DMS53 treated with DMSO at 0.1 percent for 48 hours (cell line): ENCODE measurements around the gene MT2A.

Experiments used
- DNase-seq: peaks from one replicate; lab custom pipeline; 2025; ENCODE audit not compliant: unreplicated experiment; lab: John Stamatoyannopoulos, UW

The MT2A gene

DNA sequence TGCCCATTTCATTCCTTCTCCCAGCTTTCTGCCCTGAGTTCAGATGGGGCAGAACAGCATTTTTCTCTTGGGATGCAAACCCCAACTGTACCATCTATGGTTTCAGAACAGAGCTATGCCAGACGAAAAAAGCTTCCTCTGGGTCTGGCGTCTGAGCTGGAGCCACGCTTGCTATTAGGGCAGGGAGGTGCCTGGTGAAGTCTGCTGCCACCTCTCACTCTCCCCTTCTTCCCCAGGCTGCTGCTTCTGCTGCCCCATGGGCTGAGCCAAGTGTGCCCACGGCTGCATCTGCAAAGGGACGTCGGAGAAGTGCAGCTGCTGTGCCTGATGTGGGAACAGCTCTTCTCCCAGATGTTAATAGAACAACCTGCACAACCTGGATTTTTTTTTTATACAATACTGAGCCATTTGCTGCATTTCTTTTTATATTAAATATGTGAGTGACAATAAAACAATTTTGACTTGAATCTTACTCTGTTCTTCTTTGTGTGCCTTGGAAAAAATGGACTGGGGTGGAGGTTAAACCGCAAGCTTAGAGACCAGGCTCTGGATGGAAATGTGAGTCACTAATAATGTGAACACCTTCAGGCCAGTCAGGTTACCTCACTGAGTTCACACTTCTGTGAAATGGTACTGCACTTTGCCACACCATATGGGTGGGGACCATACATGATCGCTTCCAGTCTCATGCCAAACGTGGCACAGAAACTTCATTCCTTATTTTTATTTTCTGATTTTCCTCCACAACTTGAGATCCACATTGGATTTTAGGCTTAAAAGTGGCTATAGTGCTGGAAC, 28.4 kb downstream of the MT2A start:
- DNase-seq: no peak

DNA sequence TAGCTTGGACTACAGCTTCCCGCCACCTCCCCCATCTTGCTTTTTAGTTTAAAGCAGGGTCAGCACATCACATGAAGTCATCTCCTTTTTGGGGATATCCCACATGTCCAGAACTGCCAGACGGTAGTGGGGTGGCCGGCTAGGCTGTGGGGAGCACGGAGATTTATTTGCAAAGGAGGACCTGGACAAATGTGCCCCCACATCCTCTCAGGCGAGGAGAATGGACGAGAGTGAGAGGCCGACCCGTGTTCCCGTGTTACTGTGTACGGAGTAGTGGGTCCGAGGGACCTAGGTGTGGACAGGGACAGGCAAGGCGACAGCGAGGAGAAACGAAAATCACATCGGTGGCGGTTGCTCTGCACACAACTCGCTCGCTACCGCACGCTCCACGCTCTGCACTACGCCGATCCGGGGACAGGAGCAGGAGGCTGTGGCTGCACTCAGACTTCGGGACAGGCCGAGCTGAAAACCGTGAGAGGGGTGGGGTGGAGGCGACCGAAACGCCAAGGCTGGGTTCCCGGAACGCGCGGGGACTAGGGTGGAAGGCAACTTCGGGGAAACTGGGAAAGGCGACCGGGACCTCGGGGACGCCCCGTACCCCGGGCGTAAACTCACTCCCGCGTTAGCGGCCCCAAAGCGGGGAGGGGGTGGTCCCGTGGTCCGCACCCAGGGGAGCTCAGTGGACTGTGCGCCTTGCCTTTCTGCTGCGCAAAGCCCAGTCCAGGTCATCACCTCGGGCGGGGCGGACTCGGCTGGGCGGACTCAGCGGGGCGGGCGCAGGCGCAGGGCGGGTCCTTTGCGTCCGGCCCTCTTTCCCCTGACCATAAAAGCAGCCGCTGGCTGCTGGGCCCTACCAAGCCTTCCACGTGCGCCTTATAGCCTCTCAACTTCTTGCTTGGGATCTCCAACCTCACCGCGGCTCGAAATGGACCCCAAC, 29.7 kb downstream of the MT2A start, which contains the start of gene MT1A:
Gene MT1A, plus strand, starts transcription at position 853 of the 937 bp plus-strand sequence. Its CDS starts 73 bp downstream, at position 926.
- DNase-seq: peak; percentile 53

DNA sequence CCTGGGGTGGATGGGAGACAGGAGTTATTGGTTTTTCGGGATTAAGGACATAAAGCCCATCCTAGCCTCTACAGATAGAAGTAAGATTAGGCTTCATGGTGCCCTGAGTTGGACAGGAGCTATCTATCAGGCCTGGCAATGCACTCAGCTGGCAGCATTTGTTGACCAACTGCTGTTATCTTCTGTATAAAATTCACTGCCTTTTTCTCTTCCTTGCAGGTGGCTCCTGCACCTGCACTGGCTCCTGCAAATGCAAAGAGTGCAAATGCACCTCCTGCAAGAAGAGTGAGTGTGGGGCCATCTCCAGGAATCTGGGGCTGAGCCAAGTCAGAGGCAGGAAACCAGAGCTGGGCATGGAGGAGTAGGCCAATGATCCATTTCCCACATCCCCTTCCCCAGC, 30.7 kb downstream of the MT2A start:
- DNase-seq: no peak

- DNase-seq: no peak
Measured at GRCh38 chr16:56640076-56640475, 31.7 kb downstream of the MT2A start.

GRCh38 chr16:56641166-56641565, 32.8 kb downstream of the MT2A start:
- no peak for DNase-seq

- DNase-seq: peak; percentile 80
Measured at GRCh38 chr16:56643080-56643778, 34.8 kb downstream of the MT2A start.

DNA sequence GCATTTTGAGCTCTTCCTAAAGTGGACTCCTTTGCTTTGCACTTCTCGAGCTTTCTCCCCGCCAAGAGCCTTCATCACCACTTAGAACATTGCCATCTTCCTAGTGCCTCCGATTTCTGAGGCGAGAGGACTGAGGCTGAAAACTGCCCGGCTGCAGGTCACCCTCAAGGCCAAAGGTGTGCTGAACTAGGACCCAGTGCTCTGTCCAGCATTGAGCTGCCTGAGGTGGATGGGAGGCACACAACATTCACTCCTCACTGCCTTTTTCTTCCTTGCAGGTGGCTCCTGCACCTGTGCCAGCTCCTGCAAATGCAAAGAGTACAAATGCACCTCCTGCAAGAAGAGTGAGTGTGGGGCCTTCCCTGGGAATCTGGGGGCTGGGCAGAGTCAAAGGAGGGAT, 35.4 kb downstream of the MT2A start:
- DNase-seq: no peak

DNA sequence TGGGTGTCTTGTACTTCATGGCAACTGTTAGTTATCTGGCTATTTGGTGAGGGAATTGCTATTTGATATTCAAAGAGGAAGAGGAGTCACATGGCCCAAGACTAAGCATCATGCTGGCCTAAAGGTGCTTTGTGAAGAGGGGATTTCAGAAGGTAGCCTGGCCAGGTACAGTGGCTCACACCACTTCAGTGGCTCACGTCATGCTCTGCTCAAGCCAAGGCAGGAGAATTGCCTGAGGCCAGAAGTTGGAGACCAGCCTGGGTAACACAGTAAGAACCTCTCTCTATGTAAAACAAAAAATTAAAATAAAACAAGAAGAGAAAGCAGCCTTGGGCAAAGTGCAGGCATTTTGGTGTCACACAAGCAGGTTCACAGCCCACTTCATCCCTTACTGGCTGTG, 36.9 kb downstream of the MT2A start:
- DNase-seq: no peak

DNA sequence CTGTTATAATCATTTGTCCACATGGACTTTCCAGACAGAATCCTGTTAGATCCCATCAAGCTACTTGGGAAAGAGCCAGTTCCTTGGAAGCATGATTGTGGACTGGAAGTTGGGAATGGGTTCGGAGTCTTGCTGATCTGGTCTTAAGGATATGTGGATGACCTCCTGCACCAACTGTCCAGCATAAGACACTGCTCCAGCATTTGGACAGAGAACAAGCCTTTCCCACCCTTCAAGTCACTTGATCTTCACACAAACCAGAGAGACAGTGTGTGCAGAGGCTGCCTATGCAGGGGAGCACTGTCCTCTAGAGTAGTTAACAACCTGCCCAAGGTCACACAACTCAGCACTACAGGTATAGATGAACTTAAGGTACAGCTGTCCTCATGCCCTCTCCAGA, 37.5 kb downstream of the MT2A start:
- DNase-seq: no peak

GRCh38 chr16:56647641-56648431, 39.5 kb downstream of the MT2A start:
- DNase-seq: no peak

DNA sequence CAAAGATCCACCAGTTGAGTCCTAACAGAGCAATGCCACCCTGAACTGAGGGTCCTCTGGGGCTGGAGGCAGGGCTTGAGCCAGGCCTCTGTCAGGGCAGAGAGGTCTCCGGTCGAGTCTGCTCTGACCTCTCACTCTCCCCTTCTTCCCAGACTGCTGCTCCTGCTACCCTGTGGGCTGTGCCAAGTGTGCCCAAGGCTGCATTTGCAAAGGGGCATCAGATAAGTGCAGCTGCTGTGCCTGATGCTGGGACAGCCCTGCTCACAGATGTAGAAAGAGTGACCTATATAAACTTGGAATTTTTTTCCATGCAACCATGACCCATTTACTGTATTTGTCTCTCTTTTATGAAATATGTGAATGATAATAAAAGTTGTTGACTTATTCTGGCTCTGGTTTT, 40.9 kb downstream of the MT2A start:
- no peak for DNase-seq

GRCh38 chr16:56649820-56650219, 41.4 kb downstream of the MT2A start:
- DNase-seq: no peak

- no peak for DNase-seq
Measured at GRCh38 chr16:56651586-56651985, 43.2 kb downstream of the MT2A start, which contains the start of gene MT1B. MT1B (plus strand) TSS chr16:56651886; CDS start chr16:56651954, 68 bp downstream.

- DNase-seq: no peak
Measured at GRCh38 chr16:56652600-56652999, 44.2 kb downstream of the MT2A start.

DNA sequence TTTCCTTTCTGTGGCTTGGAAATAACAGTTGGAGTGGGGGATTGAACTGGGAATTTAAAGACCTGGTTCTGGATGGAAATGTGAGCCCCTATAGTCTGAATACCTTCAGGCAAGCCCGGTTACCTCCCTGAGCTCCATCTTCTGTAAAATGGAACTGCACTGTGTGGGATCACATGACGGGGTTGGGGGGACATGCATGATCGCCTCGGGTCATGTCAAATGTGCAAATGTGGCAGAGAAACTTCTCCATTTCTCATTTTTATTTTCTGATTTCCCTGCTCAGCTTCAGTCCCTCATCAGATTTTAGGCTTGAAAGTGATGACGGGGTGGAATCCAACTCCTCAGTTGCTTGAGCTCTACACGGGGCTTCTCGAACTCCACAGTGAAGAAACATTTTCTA, 44.8 kb downstream of the MT2A start:
- no peak for DNase-seq

- peak; percentile 68 for DNase-seq
Measured at GRCh38 chr16:56657555-56658326, 49.4 kb downstream of the MT2A start, which contains the start of gene MT1F. MT1F (plus strand) TSS chr16:56657959; CDS start chr16:56658059, 100 bp downstream.

GRCh38 chr16:56658327-56658875, 50.0 kb downstream of the MT2A start:
- no peak for DNase-seq
